GM12872 (cell line): Measurements from ENCODE around the gene GALNT7.

Experiments
- TF ChIP-seq, protein P1 (sequence below): IDR thresholded peaks from 3 replicates; pipeline ENCODE4 v1.5.1; 2011; ENCODE audit warnings: low read depth, mild to moderate bottlenecking, low read length, moderate library complexity; ENCODE audit not compliant: insufficient read depth

The GALNT7 gene, protein sequence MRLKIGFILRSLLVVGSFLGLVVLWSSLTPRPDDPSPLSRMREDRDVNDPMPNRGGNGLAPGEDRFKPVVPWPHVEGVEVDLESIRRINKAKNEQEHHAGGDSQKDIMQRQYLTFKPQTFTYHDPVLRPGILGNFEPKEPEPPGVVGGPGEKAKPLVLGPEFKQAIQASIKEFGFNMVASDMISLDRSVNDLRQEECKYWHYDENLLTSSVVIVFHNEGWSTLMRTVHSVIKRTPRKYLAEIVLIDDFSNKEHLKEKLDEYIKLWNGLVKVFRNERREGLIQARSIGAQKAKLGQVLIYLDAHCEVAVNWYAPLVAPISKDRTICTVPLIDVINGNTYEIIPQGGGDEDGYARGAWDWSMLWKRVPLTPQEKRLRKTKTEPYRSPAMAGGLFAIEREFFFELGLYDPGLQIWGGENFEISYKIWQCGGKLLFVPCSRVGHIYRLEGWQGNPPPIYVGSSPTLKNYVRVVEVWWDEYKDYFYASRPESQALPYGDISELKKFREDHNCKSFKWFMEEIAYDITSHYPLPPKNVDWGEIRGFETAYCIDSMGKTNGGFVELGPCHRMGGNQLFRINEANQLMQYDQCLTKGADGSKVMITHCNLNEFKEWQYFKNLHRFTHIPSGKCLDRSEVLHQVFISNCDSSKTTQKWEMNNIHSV

DNA sequence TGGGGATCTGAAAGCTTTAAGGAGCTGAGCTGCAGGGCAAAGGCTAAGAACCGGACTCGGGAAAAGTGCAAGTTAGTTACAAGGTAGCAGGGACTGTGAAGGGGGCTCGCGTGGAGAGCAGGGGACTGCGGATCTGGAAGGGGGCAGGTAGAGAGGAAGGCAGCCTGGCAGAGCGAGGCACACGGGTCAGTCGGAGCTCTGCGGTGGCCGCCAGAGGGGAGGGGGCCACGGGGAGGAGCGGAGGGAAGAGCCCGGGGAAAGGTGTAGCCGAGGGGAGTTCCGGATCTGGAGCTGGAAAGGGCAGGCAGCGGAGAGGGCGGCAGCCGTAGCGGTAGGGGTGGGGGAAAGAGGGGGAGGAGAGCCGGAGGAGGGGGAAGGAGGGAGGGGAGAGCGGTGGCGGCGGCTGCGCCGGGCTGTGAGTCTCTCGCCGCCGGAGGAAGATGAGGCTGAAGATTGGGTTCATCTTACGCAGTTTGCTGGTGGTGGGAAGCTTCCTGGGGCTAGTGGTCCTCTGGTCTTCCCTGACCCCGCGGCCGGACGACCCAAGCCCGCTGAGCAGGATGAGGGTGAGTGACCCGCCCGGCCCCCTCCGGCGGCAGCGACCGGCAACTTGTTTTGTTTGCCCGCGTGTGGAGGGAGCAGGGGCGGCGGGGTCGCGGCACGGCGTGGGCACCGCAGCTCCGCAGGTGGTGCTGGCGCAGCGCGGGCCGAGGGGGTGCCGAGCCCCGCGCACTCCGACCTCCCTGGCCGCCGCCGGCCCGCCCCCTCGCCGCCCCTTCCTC, at the start of gene GALNT7:
GALNT7 (plus strand) TSS at position 416 of the 782 bp plus-strand sequence; CDS start at position 441, 25 bp downstream.
- TF ChIP-seq, protein P1, sequence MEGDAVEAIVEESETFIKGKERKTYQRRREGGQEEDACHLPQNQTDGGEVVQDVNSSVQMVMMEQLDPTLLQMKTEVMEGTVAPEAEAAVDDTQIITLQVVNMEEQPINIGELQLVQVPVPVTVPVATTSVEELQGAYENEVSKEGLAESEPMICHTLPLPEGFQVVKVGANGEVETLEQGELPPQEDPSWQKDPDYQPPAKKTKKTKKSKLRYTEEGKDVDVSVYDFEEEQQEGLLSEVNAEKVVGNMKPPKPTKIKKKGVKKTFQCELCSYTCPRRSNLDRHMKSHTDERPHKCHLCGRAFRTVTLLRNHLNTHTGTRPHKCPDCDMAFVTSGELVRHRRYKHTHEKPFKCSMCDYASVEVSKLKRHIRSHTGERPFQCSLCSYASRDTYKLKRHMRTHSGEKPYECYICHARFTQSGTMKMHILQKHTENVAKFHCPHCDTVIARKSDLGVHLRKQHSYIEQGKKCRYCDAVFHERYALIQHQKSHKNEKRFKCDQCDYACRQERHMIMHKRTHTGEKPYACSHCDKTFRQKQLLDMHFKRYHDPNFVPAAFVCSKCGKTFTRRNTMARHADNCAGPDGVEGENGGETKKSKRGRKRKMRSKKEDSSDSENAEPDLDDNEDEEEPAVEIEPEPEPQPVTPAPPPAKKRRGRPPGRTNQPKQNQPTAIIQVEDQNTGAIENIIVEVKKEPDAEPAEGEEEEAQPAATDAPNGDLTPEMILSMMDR: no peak

DNA sequence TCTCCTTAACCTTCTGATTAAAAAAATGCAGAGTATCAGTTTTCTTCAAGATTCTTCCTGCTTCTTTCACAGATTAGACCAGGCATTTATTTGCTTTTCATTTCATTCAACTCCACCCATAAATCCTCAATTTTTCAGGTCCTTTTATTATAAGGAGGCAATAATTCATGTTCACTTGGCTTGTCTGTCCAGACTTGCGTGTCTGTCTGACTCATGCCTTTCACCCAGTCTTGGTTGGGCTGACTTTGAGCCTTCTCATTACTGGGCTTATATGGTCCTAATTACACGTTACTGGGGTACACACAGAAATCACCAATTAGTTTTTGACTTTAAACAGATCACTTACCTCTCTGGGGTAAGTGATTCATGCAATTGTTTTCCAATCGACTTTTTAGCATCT, 48.8 kb upstream of the GALNT7 start:
- TF ChIP-seq, protein P1: no peak

DNA sequence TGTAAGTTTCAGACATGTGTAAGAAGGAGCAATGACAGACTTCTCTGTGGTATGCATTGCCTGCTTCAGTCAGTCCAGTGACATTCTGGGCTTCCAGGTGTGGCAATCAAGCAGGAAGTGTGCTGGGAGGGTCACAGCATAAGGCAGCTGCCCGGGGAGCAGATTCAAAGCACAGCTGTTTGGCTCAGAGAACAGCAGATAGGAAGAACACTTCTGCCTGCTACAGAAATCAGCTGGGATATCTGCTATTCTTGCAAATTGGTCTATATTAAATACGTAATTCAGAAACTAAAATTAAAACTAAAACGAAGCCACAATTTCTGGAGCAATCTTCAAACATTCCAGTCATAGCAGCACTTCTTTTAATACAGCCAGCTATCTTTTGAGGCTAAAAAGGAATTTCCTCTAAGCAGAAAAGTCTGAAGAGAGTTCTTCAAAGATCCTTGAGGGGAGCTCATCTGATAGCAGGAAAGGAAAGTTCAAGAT, 47.5 kb upstream of the GALNT7 start:
- TF ChIP-seq, protein P1: no peak

DNA sequence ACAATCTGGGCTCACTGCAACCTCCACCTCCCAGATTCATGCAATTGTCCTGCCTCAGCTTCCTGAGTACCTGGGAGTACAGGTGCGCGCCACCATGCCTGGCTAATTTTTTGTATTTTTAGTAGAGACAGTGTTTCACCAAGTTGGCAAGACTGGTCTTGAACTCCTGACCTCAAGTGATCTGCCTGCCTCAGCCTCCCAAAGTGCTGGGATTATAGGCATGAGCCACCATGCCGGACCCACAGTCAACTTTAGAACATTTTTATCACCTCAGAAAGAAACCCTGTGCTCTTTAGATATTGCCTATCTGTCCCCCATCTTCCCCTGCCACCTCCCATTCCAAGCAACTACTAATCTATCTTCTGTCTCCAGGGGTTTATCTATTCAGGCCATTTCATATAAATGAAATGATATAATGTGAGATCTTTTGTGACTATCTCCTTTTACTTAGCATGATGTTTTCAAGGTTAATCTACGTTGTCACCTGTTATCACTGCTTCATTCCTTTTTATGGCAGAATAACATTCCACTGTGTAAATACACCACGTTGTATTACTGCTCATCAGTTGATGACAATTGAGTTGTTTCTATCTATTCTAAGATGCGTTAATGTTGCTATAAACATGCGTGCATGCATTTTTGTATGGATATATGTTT, 44.3 kb upstream of the GALNT7 start:
- TF ChIP-seq, protein P1: no peak

DNA sequence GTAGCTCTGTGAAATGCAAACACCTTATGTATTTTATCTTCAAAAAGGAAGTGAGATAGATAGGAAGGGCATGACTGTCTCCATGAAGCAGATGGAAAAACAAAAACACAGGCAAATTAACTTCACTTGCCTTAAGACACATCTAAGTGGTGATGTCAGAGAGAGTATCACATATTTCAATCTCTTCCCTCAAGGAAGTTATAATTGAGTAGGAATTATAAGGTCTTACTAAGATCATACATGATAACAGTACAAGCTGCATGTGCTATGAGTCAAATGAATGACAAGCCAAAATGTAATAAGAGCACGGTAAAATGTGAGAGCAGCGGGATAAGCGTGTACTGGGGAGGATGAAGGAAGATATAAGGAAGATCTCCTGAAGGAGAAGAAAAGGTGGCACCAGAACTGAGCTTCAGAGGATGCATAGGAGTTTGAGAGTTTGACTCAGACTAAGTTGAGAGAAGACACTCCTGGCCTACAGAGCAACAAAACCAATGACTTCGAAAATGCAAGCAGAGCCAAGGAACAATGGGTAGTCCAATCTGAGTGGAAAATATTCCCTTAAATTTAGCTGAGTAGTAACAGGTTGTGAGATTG, 43.3 kb upstream of the GALNT7 start:
- TF ChIP-seq, protein P1: no peak

DNA sequence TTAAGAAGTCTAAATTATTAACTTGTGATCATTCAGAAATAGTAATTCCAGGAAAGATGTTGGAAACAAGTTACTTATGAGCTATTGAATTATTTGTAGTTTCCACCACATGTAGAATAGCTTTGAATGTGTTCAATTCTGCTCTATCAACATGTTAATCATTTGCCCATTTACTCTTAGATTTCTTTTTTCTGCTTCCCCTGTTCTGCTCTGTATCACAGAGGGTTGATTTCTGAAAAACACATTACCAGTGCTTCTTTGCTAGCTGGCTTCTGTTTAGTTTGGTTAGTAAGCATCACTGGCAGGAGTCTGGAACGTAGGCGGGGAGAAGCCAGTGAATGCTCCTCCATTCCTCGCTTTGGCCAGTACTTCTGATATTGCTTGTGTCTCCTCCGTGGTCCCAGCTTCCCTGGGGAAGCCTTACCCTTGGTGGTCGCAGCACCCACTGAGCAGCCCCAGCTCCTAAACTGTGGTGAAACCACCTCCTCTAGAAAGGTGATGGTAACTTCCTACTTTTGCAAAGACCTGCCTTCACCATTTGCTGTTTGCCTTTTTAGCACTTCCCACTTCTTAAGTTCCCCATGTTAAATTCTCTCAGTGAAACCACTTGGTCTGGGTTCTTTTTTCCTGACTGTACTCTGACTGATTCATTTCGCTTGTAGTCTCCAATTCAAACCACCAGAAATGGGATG, 40.3 kb upstream of the GALNT7 start:
- TF ChIP-seq, protein P1: no peak
